ENCODE results near the gene FAM237A. TPM values are rescaled to one million over a fixed set of nuclear protein-coding genes. Genes with fewer than 3 reads are reported as not detected.

Gene FAM237A
- not detected in 2 replicates for total RNA-seq

DNA sequence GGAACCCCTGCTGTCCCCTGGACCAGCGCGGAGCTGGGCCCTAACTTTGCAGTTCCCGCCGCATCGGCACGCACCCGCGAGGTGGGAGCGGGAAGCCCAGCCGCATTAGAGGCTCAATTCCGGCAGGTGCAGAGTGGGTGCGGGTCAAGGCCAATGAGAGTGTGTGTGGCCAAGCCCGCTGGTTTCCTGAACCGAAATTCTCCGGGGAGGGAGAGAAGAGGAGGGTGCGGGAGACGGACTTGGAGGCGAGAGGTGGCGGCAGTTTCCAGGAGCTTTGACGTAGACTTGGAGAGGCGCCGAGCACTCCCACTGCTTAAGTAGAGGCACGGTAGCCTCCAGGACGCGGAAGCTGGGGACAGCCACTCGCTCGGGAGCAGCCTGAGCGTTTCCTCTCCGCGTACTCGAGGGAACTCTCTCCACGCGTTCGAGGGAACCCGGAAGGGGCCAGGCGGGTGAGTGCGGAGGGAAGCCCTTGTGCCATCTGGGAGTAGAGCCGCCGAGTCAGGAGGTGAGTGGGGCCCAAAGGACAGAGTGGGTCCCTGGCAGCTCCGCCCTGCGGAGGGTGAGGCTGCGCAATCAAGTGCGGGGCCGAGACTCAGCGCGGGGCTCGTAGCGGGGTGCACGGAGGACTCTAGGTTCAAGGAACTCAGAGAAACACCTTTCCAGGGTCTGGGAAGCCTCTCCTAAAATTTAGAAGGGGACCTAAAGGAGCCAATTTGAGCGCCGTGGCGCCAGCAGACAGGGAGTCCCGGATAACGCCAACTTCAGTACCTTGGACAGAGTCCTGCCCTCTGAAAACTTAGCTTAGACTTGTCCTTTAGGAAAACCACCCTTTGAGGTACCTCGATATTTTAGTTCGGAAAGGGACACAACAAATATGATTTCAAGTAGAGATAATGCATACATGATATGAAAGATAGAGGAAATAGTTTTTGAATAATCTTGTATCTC is at the start of gene FAM237A:
TSS of gene FAM237A (plus strand) at position 413 of the 951 bp plus-strand sequence. CDS start 1,750 bp downstream, outside the sequence.
- DNase-seq = peak; percentile 79

DNA sequence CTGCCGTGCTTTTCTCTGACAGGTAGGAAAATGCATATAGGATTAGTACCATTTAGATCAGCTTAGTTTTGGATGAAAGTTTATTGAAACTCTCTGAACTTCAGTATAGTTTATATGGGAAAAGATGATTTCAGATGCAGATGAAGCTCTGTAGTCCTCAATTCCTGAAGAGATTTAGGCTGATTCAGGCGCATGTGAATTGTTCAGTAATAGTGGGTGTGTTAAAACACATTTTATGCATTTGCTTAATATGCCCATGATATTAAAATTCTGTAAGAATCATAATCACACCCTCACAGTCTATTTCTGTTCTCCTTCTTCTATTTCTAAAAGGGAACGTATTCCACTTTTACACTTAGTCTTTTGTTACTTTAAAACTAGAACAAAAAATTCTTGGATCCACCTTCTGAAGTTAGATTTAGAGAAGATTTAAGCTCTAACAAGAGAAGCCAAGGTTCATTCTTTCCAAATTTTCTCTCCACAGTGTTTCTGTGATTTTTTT is 44.5 kb upstream of the FAM237A start:
- no peak for DNase-seq

DNA sequence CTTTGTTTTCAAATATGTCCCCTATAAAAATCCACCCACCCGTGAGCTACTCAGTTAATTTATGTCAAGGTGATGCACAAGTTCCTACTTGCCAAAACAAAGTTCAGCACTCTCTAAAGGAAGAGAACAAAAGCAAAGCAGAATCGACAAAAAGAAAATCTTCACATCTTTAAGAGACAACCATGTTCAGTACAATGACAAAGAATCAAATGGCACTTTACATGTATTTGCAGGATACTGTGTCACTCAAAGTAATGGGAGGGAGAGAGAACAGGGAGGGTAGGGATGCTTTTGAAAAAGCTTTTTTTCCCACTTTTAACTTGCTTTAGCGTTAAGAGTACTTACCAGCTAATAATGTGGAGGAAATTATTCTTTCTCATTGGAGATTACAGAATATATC is 39.0 kb upstream of the FAM237A start:
- no peak for DNase-seq

DNA sequence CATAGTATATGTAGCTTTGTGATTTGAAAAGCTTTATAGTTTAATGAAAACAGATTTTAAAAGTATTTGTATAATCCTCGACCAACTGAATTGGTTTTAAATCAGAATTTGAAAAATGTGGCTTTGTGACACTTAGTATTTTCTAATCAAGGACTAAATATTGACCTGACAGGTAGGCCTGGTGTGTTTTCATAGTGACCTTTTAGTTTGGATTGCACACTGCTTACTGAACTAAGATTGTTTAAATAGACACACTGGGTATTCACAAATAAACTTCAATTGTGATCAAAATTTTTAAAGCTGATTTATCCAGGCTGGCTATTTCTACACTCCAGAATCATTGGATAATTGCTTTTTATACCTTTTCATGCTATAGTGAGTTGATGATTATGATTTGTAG is 31.8 kb upstream of the FAM237A start:
- DNase-seq = no peak

DNA sequence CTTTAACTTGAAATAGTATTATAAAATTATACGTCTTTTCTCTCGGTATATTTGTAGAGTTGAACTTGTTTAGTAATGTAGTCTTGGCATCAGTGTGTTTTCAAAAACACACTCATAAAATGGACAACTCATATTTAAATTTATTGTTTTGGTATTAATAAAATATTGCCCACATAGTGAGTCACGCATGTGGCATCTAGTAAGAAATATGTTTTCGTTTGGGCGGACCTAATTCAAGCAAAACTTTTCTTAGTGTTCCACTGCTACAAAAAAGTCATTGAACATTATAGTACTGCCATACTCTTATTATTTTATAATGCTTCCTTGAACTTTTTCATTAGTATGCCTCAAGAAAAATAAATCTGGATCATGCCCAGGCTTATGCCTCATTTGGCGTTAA is 31.1 kb upstream of the FAM237A start:
- no peak for DNase-seq

DNA sequence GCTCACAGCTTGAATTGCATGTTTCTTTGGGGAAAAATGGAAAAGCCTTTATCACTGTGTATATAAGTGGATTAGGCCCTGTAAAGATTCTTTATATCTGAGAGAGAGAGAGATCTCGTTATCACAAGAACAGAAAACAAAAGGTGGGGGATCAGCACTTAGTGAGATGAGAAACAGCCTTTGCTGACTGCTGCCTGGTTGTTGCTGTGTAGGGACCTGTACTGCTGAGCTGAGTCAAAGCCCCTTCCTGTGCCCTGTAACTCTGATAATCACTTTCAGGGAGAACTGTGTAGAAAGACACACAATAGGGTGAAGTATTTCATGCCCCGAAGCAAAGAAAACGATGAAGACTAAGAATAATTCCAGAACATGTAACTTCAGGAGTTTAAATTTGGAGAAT is 30.6 kb upstream of the FAM237A start:
- DNase-seq = peak; percentile 3

DNA sequence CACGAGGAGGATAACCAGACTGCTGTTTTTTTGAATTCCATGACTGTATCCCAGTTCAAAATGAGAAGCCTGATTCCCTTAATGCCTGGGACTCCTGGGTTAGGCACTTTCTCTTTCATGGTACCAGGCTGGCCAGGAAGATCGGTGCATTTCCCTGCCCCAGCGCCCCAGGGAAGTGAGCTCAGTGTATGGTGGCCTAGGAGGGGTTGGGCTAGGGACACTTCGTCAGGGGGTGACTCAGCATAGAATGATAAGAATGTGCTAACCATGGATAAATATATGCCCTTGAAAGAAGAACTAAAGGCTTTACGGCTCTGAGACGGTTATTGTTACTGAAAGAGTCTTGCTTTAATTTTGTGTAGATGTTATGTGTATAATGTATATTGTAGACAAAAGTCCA is 27.5 kb upstream of the FAM237A start:
- DNase-seq = no peak

DNA sequence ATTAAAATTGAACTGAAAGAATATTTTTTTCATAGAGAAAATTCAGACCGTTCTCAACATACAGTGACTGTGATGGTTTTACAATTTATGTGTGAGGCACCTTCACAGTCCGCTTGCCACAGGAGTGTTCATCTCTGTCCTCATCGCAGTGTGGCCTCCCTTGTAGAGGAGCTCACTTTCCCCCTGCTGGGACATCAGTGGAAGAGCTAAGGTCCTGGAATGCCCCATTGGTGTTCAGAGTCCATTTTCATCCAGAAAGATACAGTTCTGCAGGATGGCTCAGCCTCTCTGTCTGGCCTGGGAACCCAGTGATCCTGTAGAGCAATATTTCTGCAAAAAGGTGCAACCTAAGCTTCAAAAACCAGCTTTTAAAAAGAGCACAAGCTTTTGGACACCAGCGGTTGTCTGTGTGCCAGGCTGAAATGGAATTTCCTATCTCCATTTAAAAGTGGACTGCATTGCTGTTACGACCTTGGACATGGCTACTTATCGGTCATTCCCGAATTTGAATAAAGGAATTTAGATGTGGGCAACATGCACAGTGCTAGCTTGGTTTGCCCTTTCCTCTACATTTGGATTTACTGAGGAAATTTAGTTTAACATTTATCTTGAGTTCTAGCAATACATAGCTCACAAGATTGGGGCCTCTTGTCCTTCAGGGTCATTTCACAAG is 26.7 kb upstream of the FAM237A start:
- no peak for DNase-seq

DNA sequence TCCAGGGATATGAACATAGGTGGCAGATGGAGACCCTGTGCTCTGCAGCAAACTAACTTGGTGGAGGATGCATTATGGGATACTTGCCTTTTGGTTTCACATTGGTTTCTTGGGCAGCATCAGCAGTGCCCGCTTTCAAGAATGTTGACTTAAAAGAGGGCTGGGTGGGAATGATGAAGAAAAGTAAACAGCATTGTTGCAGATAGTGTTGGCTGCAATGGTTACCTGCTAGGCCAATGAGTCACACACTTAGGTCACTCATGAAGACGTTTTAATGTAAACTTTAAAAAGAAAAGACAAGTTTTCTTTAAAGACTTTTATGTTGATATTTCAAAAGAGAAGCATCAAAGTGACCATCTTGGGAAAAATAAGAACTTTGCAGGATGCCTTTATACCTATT is 26.1 kb upstream of the FAM237A start:
- DNase-seq = no peak

DNA sequence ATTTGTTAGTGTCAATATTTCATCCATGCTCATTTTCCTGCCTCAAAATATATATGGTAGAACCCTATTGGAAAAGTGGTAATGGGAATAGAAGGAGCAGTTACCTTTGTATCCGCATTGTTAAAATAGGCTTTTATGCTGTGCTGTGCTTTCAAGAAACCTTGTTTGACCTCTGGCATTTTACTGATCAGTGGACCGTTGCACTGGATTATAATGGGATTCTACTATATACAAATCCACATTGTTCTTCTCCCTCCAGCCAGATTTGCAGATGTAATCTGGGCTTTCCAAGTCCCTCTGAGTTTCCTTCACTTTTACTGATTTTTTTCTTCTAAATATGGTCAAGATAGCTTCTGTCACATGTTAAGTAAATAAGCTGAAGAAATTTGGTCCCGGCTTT is 23.3 kb upstream of the FAM237A start:
- DNase-seq = no peak

DNA sequence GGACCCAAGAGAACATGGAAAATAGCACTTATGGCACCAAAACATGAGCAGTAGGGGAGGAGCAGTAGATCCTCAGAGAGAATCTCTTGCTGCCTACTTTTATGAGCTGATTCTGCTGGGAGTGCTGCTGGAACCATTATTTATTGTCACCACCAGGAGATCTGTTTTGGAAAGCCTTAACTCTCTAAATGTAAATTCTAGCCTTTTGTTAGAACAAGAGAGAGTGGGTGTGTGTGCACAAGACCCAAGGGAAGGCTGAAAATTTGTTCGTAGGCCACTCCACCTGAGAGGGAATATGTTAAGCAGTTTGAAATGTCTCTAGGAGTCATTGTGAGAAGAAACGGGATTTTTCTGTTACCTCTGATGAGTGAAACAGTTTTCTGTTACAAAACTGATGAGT is 16.2 kb upstream of the FAM237A start:
- no peak for DNase-seq

DNA sequence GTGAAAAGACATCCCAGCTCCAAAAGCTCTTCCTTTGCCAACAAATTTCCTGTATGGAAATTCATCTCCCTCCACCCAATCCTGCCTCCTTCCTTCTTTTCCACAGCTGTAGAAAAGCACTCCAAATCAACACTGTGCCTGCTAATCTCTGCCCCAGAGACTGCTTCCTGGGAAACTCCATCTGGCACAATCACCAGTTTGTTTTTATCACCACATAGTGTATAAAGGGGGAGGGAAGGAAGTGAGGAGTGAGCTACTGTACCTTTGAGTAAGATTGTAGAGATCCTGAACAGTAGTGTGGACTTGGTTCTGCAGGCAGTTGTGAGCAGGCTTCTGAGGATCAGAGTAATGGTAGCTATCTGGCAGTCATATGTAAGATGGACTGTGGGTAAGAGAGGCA is 14.7 kb upstream of the FAM237A start:
- no peak for DNase-seq

DNA sequence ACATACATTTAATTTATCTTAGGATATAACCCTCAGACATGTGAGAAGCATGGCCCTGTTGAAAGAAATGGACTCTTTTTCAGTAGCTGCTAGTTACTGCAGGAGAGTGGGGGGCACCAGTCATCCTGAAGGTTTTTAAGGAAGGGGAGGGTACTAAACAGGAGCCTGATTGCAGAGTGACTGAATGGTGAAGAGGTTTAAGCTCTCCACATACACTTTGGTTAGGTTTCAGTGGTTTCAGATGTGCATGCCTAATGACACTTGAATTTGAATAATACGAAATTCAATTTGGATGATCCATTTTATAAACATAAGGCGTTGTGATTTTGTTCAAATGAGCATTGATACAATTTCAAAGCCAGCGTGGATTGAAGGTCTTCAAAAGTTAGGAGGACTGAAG is 10.9 kb upstream of the FAM237A start:
- DNase-seq = no peak

DNA sequence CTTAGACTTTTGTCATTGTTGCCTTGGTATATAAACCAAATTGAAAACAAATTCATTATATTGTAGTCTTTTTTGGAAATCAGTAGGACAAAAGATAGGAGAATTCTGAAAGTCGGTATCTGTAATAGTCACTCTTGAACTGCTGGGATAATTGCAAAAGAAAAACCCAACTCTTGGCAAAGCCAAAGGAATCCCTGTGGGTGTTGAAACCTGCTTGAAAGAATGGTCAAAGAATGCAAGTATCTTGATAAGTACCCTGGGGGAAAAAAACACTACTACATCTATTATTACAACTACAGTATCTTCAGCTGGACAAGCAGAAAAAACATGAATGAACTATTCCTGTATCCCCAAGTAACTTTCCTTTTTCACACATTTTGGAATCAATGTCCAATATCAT is 7.3 kb upstream of the FAM237A start:
- no peak for DNase-seq

DNA sequence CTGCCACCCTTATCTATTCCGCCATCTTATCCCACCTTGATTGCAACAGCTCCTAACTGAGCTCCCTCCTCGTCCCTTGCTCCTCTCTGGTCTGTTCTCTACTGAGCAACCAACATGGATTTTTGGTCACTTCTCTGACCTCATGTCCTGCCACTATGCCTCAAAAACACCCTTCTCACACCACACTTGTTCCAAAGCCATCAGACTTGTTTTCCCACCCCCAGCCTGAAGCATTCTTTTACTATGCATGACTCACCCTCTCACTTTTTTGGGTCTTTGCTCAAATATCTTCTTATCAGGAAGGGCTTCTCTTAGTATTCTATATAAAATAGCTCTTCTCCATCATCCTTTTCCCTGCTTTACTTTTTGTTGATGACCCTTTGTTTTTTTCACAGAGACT is 2.7 kb upstream of the FAM237A start:
- DNase-seq = no peak

DNA sequence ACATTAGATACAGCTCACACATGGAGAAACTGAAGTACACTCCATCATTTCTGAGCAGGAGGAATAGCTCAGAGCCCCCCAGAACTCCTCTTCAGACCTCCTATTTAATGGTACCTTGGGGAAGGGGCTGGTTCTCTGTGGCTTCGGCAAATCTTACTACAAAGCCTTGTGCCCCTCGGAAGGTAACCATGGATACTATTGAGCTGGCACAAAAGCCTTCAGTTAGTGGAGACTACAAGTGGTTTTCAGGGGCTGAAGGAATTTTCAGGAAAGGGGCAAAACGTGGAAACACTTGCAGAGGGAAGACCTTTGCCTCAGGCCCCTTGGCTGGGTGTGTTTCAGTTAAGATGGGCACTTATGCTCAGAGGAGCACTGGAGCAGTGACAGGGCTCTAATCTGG is 1.1 kb upstream of the FAM237A start:
- no peak for DNase-seq

DNA sequence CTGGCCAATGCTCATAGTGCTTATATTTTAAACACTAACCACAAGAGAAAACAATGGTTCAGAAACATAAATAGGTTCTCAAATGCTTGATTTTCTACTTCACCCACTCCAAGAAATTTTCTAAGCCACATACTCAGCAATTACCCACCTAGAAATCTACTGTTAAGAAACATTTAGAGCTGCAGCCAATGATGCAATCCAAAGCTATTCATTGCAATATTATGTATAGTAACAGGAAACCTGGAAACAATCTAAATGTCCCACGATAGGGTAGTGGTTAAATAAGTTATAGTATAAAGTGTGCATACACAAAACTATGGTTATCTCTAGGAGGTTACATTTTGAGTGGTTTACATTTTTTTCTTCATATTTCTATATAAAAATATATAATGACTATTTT is 5.7 kb downstream of the FAM237A start:
- DNase-seq = no peak

DNA sequence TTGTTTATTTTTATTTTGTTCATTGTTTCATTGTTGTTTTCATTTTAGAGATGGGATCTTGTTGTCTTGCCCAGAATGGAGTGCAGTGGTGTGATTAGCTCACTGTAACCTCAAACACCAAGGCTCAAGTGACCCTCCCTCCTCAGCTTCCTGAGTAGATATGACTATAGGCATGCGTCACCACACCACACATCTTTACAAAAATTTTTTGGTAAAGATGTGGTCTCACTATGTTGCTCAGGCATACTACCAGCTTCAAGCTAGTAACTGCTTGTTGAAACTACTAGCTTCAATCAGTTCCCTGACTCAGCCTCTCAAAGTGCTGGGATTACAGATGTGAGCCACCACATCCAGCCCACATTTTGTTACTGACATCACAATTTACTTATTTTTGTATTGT is 14.8 kb downstream of the FAM237A start:
- no peak for DNase-seq

DNA sequence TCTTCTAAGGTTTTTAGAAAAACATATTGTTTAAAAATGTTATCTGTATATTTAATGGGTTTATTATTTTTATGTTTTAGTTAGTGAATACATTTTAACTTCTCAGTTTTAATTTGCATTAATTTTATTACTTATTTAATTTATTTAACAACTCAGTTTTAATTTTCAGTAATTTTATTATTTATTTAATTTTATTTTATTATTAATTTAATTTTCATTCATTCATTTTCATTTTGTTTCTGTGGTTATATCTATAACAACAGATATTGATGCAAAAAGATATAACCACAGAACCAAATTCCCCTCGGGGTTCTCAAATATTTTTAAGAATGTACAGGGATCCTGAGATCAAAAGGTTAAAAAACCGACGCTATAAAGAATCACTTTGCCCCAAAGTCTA is 23.0 kb downstream of the FAM237A start:
- DNase-seq = no peak

DNA sequence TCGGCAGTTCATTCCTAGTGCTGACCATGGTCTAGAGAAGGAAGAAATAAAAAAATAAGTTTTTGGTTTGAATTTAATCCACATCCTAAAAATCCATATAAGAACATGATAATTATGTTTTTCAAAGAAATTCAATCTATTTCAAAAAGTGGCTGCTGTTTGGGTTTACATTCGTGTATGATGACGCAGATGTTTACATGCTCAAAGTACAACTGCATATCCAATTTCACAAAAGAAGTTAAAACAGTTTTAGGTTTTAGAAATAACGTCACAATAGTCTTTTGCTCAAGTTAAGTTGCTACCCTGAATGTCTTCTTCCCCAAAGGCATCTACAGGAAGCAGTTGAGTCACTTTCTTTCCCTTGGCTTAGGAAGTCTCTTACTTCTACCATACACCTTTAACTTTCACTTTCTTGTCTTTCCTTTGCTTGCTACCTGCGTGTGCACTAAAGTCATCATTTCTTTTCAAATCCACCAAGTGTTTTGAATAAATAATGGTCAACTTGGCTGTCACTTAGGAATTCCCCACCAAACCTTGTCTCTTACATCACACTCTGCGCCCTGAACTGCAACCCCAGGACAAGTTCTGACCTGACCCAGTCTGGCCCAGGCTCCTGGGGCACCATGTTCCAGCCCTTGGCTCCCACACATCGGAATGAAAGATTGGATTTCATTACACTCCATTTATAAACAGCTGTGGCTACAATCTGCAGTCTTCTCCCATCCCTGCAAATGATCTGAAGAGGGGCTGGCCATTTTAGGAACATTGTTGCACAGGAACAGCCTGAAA is 28.4 kb downstream of the FAM237A start:
- DNase-seq = no peak

DNA sequence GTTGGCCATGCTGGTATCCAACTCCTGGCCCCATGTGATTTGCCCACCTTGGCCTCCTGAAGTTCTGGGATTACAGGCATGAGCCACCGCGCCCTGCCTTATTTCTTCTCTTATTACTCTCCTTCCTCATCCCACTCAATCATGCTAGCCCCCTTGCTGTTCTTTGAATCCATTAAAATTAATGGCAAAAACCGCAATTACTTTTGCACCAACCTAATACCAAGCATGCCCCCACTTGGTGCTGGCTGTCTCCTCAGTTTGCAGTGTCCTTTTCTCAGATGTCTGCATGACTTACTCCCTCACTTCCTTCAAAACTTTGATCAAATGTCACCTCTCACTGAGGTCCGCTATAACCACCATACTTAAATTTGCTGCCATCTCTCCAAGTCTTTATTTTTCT is 41.3 kb downstream of the FAM237A start:
- DNase-seq = no peak

DNA sequence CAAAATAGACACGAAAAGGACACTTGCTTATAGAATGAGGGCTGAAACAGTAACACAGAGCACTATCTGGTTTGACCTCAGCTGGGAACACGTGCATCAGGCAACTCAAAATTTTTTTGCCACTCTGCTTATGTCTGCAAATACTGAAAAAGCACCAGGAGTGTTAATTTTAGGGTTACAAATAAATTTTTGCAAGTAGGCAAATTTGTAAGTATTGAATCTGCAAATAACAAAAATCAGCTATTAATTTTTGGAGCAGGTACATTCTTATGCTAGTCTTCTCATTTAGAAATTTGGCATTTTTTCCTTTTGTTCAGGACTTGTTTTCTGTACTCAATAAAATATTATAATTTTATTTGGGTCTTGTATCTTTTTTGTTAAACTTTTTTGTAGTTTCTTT is 46.2 kb downstream of the FAM237A start:
- no peak for DNase-seq

DNA sequence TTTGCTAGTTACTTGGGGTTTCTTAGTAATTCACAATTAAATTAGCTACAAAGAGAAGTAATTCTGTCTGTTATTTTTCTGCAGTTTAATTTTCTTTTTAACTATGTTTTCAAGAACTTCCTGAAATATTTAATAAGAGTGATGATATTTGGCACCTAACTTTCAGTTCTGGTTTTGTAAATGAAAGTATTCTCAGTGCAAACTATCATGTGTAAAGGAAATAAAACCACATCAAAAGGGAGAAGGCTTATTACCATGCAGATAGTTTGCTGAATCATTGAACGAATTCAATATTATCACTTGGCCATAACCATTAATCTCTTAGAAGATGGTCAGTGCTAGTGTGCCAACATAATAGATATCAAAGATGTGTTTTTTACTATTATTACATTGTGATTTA is 46.7 kb downstream of the FAM237A start:
- DNase-seq = no peak
